Measurements from ENCODE around the gene ABTB1.
A peak's percentile ranks its signal among the peaks of the same experiment; 100 is the strongest.

The ABTB1 gene

DNA sequence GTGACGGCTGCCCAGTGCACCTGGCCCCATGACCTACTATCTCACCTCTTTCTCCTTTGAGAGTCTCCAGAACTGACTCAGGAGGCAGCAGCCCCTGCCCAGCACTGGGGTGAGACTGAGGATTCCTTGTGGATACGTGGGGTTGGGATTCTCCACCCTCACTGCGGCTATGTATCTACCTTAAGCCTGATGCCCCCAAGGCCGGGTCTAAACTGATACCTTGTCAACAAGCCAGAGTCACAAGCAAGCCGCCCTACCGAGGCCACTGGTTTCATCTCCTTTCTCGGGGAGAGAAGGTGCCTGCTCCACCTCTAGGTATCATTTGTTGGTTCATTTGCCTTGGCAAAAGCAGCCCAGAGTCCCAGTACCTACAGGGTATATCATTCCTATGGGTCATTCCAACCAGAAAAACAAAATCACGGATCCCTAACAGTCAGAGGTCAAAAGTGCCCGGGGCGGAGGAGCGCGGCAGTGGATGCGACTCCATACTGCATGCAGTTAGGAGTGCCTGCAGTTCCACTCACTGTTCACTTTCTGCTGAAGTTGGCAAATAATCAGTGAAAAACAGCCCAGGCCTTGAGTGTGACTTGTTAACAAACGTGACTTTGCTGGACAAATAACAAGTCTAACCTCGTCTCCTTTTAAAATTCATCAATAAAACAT is 47.5 kb downstream of the ABTB1 start:
- no peak overlapping the region for H3K4me3 ChIP-seq (ENCODE audit: severe bottlenecking)
- H3K27me3 ChIP-seq (ENCODE audit: insufficient read depth, poor library complexity, severe bottlenecking), result no peaks in the 10 kb centered on the region
- DNase-seq (ENCODE audit: low spot score) (no peak), ATAC-seq (ENCODE audit: low read depth) (no peak)
- no peak for TF ChIP-seq CTCF (IDR thresholded peaks at IDR 0.05; ENCODE audit: poor library complexity, severe bottlenecking)
- no peaks in the 10 kb centered on the region for H3K36me3 ChIP-seq (ENCODE audit: low read depth)
- H3K9me3 ChIP-seq (ENCODE audit: severe bottlenecking), result no peaks in the 10 kb centered on the region
- no peaks in the 10 kb centered on the region for H3K4me1 ChIP-seq (ENCODE audit: insufficient read depth, poor library complexity, severe bottlenecking)
- H3K27ac ChIP-seq (ENCODE audit: poor library complexity, severe bottlenecking), result no peak overlapping the region

DNA sequence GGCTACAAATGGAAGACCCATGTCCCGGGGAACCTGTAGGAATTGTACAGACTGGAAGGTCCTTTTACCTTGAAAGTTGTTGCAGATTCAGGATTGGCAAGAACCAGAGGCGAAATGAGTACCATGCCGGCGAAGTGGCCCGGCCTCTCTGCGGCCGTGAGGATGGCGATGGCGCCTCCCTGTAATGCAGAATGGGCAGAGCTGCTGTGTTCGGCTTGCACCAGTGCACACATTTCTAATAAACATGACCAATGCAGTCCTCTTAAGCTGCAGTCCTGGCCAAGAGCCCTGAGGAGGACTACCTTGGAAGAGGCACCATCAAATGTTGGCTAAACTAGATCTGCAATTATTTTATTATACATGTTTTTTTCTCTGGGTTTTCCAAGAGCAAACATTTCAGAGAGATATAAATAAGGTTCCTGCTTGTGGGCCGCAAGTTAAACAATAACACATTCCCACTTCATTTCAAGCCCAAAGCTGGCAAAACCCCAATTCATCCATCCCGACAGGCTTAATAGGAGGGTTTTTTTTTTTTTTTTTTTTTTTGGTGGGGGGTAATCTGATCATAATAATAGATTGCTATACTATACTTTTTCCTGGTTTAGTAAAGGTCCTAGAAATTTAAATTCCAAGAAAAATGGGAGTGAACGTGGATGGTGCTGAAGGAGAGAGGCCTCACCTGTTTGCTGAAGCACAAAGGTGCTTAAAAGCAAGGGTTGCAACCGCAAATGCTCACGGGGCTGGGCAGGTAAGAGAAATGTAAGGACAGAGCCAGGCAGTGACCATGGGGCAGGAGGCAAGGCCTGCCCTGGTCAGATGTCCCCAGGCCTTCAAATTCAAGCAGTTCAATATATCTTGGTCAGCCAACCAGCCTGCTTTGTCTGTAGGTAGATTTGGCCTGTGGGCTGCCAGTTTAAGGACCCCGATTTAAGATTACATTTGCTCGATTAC is 48.5 kb downstream of the ABTB1 start:
- no peak overlapping the region for H3K4me3 ChIP-seq (ENCODE audit: severe bottlenecking)
- no peak for TF ChIP-seq CTCF (IDR thresholded peaks at IDR 0.05; ENCODE audit: poor library complexity, severe bottlenecking)
- no peaks in the 10 kb centered on the region for H3K27me3 ChIP-seq (ENCODE audit: insufficient read depth, poor library complexity, severe bottlenecking)
- H3K4me1 ChIP-seq (ENCODE audit: insufficient read depth, poor library complexity, severe bottlenecking), result no peaks in the 10 kb centered on the region
- H3K27ac ChIP-seq (ENCODE audit: poor library complexity, severe bottlenecking), result no peak overlapping the region
- no peaks in the 10 kb centered on the region for H3K9me3 ChIP-seq (ENCODE audit: severe bottlenecking)
- H3K36me3 ChIP-seq (ENCODE audit: low read depth), result no peaks in the 10 kb centered on the region
- ATAC-seq (ENCODE audit: low read depth), result no peak
- DNase-seq (ENCODE audit: low spot score), result peak; percentile 18

DNA sequence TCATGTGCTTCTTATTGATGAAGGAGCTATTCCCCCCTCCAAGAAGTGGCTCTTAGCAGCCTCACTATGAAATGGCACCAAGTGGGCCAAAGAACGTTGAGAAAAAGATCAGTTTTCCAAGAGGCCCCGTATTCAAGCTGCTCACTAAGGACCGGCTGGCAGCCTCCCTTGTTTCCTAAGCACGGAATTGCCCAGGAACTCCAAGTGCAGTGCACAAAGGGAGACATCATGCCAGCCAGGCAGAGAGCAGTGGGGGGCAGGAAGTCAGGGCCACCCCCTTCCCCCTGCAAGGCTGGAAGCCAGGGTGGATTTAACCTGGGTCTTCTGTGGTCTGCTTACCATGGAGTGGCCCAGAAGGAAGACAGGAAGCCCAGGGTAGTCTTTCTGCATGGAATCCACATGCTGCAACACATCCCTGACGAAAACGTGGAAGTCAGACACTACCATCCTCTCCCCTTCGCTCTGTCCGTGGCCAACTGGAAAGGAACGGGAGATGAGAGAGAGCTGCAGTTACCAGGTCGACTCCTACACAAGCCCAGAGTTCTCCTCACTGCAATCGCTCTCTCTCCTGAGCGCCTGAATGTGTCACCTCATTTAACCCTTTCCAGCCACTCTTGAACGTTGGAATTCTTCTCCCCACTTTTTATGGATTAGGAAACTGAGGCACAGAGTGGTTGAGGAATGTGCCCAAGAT is 49.5 kb downstream of the ABTB1 start:
- no peak for TF ChIP-seq CTCF (IDR thresholded peaks at IDR 0.05; ENCODE audit: poor library complexity, severe bottlenecking)
- no peak for DNase-seq (ENCODE audit: low spot score)
- Histone ChIP-seq H3K36me3 (ENCODE audit: low read depth) (no peaks in the 10 kb centered on the region), H3K4me3 (ENCODE audit: severe bottlenecking) (no peak overlapping the region), H3K9me3 (ENCODE audit: severe bottlenecking) (no peaks in the 10 kb centered on the region), H3K27ac (ENCODE audit: poor library complexity, severe bottlenecking) (no peak overlapping the region), H3K27me3 (ENCODE audit: insufficient read depth, poor library complexity, severe bottlenecking) (no peaks in the 10 kb centered on the region), H3K4me1 (ENCODE audit: insufficient read depth, poor library complexity, severe bottlenecking) (no peaks in the 10 kb centered on the region)
- ATAC-seq (ENCODE audit: low read depth), result no peak

- no peaks in the 10 kb centered on the region for H3K4me1 ChIP-seq (ENCODE audit: insufficient read depth, poor library complexity, severe bottlenecking)
- peak; percentile 26 for DNase-seq (ENCODE audit: low spot score)
- no peaks in the 10 kb centered on the region for H3K9me3 ChIP-seq (ENCODE audit: severe bottlenecking)
- no peak for ATAC-seq (ENCODE audit: low read depth)
- H3K27ac ChIP-seq (ENCODE audit: poor library complexity, severe bottlenecking), result no peak overlapping the region
- no peaks in the 10 kb centered on the region for H3K36me3 ChIP-seq (ENCODE audit: low read depth)
- TF ChIP-seq CTCF (IDR thresholded peaks at IDR 0.05; ENCODE audit: poor library complexity, severe bottlenecking), result no peak
- no peak overlapping the region for H3K4me3 ChIP-seq (ENCODE audit: severe bottlenecking)
- H3K27me3 ChIP-seq (ENCODE audit: insufficient read depth, poor library complexity, severe bottlenecking), result no peaks in the 10 kb centered on the region
These were observed 50.3 kb downstream of the ABTB1 start for GRCh38 chr3:127723011-127723567.
